Measurements from ENCODE around the gene MAP1B. TPM values are rescaled to one million over a fixed set of nuclear protein-coding genes. Genes with fewer than 3 reads are reported as not detected.

The MAP1B gene
- total RNA-seq, 1 donor from 2014 or later = 1,059 TPM

- H3K27ac ChIP-seq = peak overlapping the region in 1 of 2 donors; percentile 10
- intact Hi-C loops (cut with DNase I) = no loop called here
- no peaks in the 10 kb centered on the region for H3K9me3 ChIP-seq
- peaks cover 0 to 4% of the 10 kb centered on the region in 2 donors for H3K36me3 ChIP-seq
- H3K4me3 ChIP-seq = no peak overlapping the region
- DNase-seq (ENCODE audit: low spot score in 2 of 2) = no peak
- no peaks in the 10 kb centered on the region for H3K27me3 ChIP-seq
- TF ChIP-seq, protein P1, sequence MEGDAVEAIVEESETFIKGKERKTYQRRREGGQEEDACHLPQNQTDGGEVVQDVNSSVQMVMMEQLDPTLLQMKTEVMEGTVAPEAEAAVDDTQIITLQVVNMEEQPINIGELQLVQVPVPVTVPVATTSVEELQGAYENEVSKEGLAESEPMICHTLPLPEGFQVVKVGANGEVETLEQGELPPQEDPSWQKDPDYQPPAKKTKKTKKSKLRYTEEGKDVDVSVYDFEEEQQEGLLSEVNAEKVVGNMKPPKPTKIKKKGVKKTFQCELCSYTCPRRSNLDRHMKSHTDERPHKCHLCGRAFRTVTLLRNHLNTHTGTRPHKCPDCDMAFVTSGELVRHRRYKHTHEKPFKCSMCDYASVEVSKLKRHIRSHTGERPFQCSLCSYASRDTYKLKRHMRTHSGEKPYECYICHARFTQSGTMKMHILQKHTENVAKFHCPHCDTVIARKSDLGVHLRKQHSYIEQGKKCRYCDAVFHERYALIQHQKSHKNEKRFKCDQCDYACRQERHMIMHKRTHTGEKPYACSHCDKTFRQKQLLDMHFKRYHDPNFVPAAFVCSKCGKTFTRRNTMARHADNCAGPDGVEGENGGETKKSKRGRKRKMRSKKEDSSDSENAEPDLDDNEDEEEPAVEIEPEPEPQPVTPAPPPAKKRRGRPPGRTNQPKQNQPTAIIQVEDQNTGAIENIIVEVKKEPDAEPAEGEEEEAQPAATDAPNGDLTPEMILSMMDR (IDR thresholded peaks at IDR 0.05) = no peak
- peaks cover 0 to 23% of the 10 kb centered on the region in 2 donors for H3K4me1 ChIP-seq
Measured at GRCh38 chr5:72231991-72232703, 124.9 kb downstream of the MAP1B start.

DNA sequence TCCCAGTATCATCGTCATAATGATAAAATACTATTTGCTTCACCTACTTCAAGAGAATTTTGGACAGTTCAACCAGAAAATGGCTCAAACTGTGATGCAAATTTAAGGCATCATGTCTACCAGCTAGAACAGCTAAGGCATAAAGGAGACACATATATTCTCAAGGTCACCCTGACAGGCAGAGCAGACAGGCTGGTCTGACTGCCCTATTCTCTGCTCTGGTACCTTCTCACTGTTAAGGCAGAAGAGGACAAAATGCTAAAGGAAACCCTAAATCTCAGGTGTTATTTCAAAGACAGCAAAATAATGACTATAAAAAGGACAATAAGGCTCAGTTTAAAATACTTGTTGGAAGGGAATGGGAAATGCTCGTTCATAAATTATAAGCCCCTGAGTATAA lies 125.6 kb downstream of the MAP1B start:
- intact Hi-C loops (cut with DNase I) = no loop called here
- peaks cover 0 to 23% of the 10 kb centered on the region in 2 donors for H3K4me1 ChIP-seq
- no peak for DNase-seq (ENCODE audit: low spot score in 2 of 2)
- H3K9me3 ChIP-seq = no peaks in the 10 kb centered on the region
- H3K27me3 ChIP-seq = no peaks in the 10 kb centered on the region
- peak overlapping the region in 1 of 2 donors; percentile 10 for H3K27ac ChIP-seq
- H3K36me3 ChIP-seq = peaks cover 0 to 9% of the 10 kb centered on the region in 2 donors
- H3K4me3 ChIP-seq = no peak overlapping the region
- TF ChIP-seq, protein P1 (IDR thresholded peaks at IDR 0.05) = no peak

GRCh38 chr5:72233835-72234234 lies 126.6 kb downstream of the MAP1B start:
- H3K4me3 ChIP-seq = no peak overlapping the region
- H3K9me3 ChIP-seq = no peaks in the 10 kb centered on the region
- DNase-seq (ENCODE audit: low spot score in 2 of 2) = no peak
- peaks cover 0 to 9% of the 10 kb centered on the region in 2 donors for H3K36me3 ChIP-seq
- H3K27ac ChIP-seq = peak overlapping the region in 1 of 2 donors; percentile 63
- TF ChIP-seq, protein P1 (IDR thresholded peaks at IDR 0.05) = no peak
- intact Hi-C loops (cut with DNase I) = no loop called here
- H3K4me1 ChIP-seq = peaks cover 0 to 23% of the 10 kb centered on the region in 2 donors
- no peaks in the 10 kb centered on the region for H3K27me3 ChIP-seq

GRCh38 chr5:72234265-72234700 lies 127.0 kb downstream of the MAP1B start:
- Histone ChIP-seq H3K9me3 (no peaks in the 10 kb centered on the region), H3K27ac (peak overlapping the region in 1 of 2 donors; percentile 63), H3K4me1 (peaks cover 0 to 23% of the 10 kb centered on the region in 2 donors), H3K4me3 (no peak overlapping the region), H3K27me3 (no peaks in the 10 kb centered on the region), H3K36me3 (peaks cover 0 to 9% of the 10 kb centered on the region in 2 donors)
- TF ChIP-seq, protein P1 (IDR thresholded peaks at IDR 0.05) = no peak
- intact Hi-C loops (cut with DNase I) = no loop called here
- DNase-seq (ENCODE audit: low spot score in 2 of 2) = no peak

- Histone ChIP-seq H3K4me1 (peaks cover 0 to 23% of the 10 kb centered on the region in 2 donors), H3K27me3 (no peaks in the 10 kb centered on the region), H3K4me3 (no peak overlapping the region), H3K27ac (peak overlapping the region; percentile 38 to 63), H3K9me3 (no peaks in the 10 kb centered on the region), H3K36me3 (peaks cover 0 to 9% of the 10 kb centered on the region in 2 donors)
- DNase-seq (ENCODE audit: low spot score in 2 of 2) = no peak
- intact Hi-C loops (cut with DNase I) = no loop called here
- TF ChIP-seq, protein P1 (IDR thresholded peaks at IDR 0.05) = no peak
Measured at GRCh38 chr5:72234868-72235267, 127.6 kb downstream of the MAP1B start.
